ENCODE data around the gene FUT9. TPM values are rescaled to one million over a fixed set of nuclear protein-coding genes. Genes with fewer than 3 reads are reported as not detected.

The FUT9 gene
- total RNA-seq, 2 experiments from 2014 or later = not detected

- CTCF ChIA-PET (ENCODE audit: unreplicated experiment) = no interaction called here
- Histone ChIP-seq H3K79me2 (ENCODE audit: insufficient read depth, low read depth, low read length) (no peaks in the 10 kb centered on the region), H3K4me2 (ENCODE audit: low read length) (no peak overlapping the region), H3K9me3 (ENCODE audit: low read length) (no peaks in the 10 kb centered on the region), H3K9me2 (ENCODE audit: insufficient read depth, low read length) (no peaks in the 10 kb centered on the region), H3K27ac (ENCODE audit: low read depth, low read length, poor library complexity, severe bottlenecking) (no peak overlapping the region), H3K4me1 (ENCODE audit: insufficient read depth, low read length, poor library complexity, severe bottlenecking) (no peaks in the 10 kb centered on the region), H3K36me3 (ENCODE audit: insufficient read depth, low read length) (no peaks in the 10 kb centered on the region), H3K4me3 (ENCODE audit: low read depth, low read length, poor library complexity, severe bottlenecking) (no peak overlapping the region), H4K20me1 (ENCODE audit: insufficient read depth, low read length) (no peaks in the 10 kb centered on the region), H2AFZ (ENCODE audit: low read length) (no peak overlapping the region)
- BruUV-seq (replicated peaks) = no TSS peak
- intact Hi-C loops (cut with micrococcal nuclease; ENCODE audit: unreplicated experiment) = no loop called here
- no peak for DNase-seq (ENCODE audit: low spot score)
- POLR2A ChIA-PET = no interaction called here
- TF ChIP-seq, protein P1, sequence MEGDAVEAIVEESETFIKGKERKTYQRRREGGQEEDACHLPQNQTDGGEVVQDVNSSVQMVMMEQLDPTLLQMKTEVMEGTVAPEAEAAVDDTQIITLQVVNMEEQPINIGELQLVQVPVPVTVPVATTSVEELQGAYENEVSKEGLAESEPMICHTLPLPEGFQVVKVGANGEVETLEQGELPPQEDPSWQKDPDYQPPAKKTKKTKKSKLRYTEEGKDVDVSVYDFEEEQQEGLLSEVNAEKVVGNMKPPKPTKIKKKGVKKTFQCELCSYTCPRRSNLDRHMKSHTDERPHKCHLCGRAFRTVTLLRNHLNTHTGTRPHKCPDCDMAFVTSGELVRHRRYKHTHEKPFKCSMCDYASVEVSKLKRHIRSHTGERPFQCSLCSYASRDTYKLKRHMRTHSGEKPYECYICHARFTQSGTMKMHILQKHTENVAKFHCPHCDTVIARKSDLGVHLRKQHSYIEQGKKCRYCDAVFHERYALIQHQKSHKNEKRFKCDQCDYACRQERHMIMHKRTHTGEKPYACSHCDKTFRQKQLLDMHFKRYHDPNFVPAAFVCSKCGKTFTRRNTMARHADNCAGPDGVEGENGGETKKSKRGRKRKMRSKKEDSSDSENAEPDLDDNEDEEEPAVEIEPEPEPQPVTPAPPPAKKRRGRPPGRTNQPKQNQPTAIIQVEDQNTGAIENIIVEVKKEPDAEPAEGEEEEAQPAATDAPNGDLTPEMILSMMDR (conservative IDR thresholded peaks at IDR 0.05; ENCODE audit: low read length) = peak; percentile 49; the same call in 1 of the 2 replicates
- no peak for TF ChIP-seq EZH2phosphoT487 (IDR thresholded peaks at IDR 0.05; ENCODE audit: borderline replicate concordance, low read depth, low read length)
These were observed 73.4 kb downstream of the FUT9 start for GRCh38 chr6:96089173-96089572.

DNA sequence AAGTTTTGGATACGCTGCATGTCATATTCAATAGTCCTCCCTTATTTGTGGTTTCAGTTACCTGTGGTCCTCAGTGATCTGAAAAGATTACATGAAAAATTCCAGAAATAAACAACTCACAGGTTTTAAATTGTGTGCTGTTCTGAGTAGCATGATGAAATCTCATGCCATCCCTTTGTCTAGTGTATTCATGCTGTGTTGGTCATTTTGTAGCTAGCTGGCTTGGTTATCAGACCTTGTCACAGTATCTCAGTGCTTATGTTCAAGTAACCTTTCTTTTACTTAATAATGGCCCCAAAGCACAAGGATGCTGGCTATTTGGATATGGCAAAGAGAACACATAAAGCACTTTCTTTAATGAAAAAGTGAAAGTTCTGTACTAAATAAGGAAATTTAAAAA, 78.3 kb downstream of the FUT9 start:
- intact Hi-C loops (cut with micrococcal nuclease; ENCODE audit: unreplicated experiment) = no loop called here
- Histone ChIP-seq H3K4me1 (ENCODE audit: insufficient read depth, low read length, poor library complexity, severe bottlenecking) (no peaks in the 10 kb centered on the region), H3K9me2 (ENCODE audit: insufficient read depth, low read length) (no peaks in the 10 kb centered on the region), H2AFZ (ENCODE audit: low read length) (no peak overlapping the region), H3K36me3 (ENCODE audit: insufficient read depth, low read length) (no peaks in the 10 kb centered on the region), H3K27ac (ENCODE audit: low read depth, low read length, poor library complexity, severe bottlenecking) (no peak overlapping the region), H3K9me3 (ENCODE audit: low read length) (no peaks in the 10 kb centered on the region), H3K79me2 (ENCODE audit: insufficient read depth, low read depth, low read length) (no peaks in the 10 kb centered on the region), H4K20me1 (ENCODE audit: insufficient read depth, low read length) (no peaks in the 10 kb centered on the region), H3K4me2 (ENCODE audit: low read length) (no peak overlapping the region), H3K4me3 (ENCODE audit: low read depth, low read length, poor library complexity, severe bottlenecking) (no peak overlapping the region)
- TF ChIP-seq, protein P1 (conservative IDR thresholded peaks at IDR 0.05; ENCODE audit: low read length) = no peak
- ChIA-PET POLR2A (interaction anchor here (0.8 to 1.4 kb wide), 2 partner anchors 9 to 657 kb away, joined by 3 read pairs; no protein-coding TSS in a partner anchor), CTCF (ENCODE audit: unreplicated experiment) (no interaction called here)
- DNase-seq (ENCODE audit: low spot score) = no peak
- BruUV-seq (replicated peaks) = no TSS peak

- no peak overlapping the region for H3K4me2 ChIP-seq (ENCODE audit: low read length)
These were observed 83.3 kb downstream of the FUT9 start for GRCh38 chr6:96099069-96099468.

More at GRCh38 chr6:96099069-96099468, 83.3 kb downstream of the FUT9 start:
- Histone ChIP-seq H3K36me3 (ENCODE audit: insufficient read depth, low read length) (no peaks in the 10 kb centered on the region), H3K9me2 (ENCODE audit: insufficient read depth, low read length) (no peaks in the 10 kb centered on the region), H3K4me3 (ENCODE audit: low read depth, low read length, poor library complexity, severe bottlenecking) (no peak overlapping the region), H3K27ac (ENCODE audit: low read depth, low read length, poor library complexity, severe bottlenecking) (no peak overlapping the region), H2AFZ (ENCODE audit: low read length) (no peak overlapping the region), H3K9me3 (ENCODE audit: low read length) (no peaks in the 10 kb centered on the region), H4K20me1 (ENCODE audit: insufficient read depth, low read length) (no peaks in the 10 kb centered on the region), H3K79me2 (ENCODE audit: insufficient read depth, low read depth, low read length) (no peaks in the 10 kb centered on the region), H3K4me1 (ENCODE audit: insufficient read depth, low read length, poor library complexity, severe bottlenecking) (no peaks in the 10 kb centered on the region)
- ChIA-PET CTCF (ENCODE audit: unreplicated experiment) (no interaction called here), POLR2A (no interaction called here)
- intact Hi-C loops (cut with micrococcal nuclease; ENCODE audit: unreplicated experiment) = no loop called here
- TF ChIP-seq, protein P1 (conservative IDR thresholded peaks at IDR 0.05; ENCODE audit: low read length) = no peak
- TF ChIP-seq EZH2phosphoT487 (IDR thresholded peaks at IDR 0.05; ENCODE audit: borderline replicate concordance, low read depth, low read length) = no peak
- no peak for DNase-seq (ENCODE audit: low spot score)
- no TSS peak for BruUV-seq (replicated peaks)
